Measurements from ENCODE around the gene NIBAN1.
A peak's percentile ranks its signal among the peaks of the same experiment; 100 is the strongest.
"Not testable (repeated sequence)": the region's sequence is repeated elsewhere in the genome, so short reads cannot be mapped to it uniquely, and the experiment has no call there.

Gene NIBAN1, protein sequence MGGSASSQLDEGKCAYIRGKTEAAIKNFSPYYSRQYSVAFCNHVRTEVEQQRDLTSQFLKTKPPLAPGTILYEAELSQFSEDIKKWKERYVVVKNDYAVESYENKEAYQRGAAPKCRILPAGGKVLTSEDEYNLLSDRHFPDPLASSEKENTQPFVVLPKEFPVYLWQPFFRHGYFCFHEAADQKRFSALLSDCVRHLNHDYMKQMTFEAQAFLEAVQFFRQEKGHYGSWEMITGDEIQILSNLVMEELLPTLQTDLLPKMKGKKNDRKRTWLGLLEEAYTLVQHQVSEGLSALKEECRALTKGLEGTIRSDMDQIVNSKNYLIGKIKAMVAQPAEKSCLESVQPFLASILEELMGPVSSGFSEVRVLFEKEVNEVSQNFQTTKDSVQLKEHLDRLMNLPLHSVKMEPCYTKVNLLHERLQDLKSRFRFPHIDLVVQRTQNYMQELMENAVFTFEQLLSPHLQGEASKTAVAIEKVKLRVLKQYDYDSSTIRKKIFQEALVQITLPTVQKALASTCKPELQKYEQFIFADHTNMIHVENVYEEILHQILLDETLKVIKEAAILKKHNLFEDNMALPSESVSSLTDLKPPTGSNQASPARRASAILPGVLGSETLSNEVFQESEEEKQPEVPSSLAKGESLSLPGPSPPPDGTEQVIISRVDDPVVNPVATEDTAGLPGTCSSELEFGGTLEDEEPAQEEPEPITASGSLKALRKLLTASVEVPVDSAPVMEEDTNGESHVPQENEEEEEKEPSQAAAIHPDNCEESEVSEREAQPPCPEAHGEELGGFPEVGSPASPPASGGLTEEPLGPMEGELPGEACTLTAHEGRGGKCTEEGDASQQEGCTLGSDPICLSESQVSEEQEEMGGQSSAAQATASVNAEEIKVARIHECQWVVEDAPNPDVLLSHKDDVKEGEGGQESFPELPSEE

DNA sequence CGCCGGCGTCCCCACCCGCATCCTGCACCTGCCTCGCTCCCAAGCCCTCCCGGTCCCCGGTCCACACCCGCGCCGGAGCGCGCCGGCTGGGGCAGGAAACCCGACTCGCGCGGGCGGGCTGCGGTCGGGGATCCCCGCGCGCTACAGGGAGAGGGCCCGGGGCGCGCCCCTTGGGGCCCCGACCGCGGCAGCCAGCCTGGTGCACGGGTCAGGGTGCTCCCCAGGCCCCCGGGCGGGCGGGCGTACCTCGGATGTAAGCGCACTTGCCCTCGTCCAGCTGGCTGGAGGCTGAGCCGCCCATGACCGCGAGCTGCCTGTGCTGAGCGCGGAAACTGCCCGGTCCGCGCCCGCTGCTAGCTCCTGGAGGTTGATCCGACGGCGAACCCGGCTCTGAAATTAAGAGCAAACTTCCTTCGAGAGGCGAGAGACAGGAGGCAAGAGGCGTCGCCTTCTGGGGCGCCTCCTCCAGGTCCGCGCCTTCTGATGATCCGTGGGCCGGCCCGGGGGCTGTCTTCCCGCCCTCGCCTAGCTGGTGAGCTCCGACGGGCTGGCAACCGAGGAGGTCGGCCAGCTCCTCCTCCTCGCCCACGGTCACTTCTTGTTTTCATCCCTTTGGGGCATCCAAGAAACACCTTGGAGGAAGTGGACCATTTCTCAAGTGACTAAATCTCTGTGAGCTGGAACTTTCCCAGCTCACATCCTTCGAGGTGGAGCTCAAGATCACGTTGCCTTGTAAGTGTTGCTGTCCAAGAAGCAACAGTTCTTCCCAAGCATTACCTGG is at the start of gene NIBAN1:
NIBAN1 (minus strand) TSS at position 453 of the 781 bp plus-strand sequence; CDS start at position 301, 152 bp downstream.
- peak within 1 kb of the TSS; percentile 75 for H3K4me3 ChIP-seq (ENCODE audit: low read depth, low read length)

DNA sequence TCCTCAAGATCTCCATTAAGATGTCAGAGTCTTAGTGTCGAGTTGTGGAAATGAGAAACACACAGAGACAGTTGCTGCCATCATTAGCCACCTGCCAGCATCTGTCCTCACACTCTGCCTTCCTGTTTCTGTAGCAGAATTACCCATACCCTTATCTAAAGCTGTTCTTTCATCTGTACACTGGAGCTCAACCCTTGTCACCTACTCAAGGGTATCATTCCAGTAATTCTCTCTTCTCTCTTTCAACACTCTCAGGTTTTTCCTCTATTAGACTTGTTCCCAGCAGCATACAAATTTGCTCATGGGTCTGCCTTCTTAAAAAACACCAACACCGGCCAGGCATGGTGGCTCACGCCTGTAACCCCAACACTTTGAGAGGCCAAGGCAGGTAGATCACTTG is 43.7 kb upstream of the NIBAN1 start:
- no peak overlapping the region for H3K4me3 ChIP-seq (ENCODE audit: low read depth, low read length)

DNA sequence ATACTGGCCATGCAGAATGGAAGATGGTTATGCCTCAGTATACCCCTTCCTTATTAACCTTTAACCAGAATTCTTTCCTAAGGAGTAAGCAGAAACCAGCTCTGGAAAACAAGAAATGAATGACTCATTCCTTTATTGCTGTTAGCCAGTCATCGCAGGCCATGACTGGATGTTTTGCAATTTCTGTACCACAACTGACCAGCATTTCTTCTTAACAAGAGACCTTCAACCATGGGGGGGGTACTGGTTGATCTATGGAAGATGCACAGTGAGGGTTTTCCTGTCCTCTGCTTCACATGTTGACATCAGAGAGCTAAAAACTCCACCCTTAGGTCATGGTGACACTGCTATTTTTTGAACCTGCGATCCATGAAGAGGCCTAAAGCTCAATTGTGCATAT is 43.0 kb upstream of the NIBAN1 start:
- no peak overlapping the region for H3K4me3 ChIP-seq (ENCODE audit: low read depth, low read length)

DNA sequence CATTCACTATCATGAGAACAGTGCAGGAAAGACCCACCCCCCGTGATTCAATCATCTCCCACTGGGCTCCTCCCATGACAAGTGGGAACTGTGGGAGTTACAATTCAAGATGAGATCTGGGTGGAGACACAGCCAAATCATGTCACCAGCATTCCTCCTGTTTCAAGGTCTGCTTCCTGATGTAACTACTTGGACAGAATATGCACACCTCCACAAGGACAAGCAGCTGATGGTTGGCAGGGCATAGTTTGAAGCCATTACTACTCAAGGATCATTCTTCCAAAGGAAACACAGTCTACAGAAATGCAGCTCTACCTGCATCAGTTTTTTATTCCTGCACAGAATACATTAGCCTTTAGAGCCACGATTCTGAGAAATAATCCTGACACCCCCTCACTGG is 42.6 kb upstream of the NIBAN1 start:
- no peak overlapping the region for H3K4me3 ChIP-seq (ENCODE audit: low read depth, low read length)

DNA sequence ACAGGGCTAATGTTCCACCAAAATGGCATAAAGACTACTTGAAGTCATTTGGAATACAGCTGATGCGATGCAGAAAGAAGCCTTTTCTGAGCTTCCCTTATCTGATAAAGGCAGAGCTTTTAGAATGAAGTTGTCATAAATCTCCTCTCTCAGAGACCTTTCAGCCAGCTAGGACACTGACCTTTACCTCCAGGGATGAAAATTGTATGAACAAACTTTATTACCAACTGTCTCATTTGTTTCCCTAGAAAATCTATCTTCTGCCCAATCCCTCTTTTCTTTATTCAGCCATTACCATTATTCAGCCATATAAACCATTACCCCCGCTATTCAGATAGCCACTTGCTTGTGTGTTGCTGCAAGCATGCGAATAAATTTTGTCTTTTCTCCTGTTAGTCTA is 41.3 kb upstream of the NIBAN1 start:
- no peak overlapping the region for H3K4me3 ChIP-seq (ENCODE audit: low read depth, low read length)

DNA sequence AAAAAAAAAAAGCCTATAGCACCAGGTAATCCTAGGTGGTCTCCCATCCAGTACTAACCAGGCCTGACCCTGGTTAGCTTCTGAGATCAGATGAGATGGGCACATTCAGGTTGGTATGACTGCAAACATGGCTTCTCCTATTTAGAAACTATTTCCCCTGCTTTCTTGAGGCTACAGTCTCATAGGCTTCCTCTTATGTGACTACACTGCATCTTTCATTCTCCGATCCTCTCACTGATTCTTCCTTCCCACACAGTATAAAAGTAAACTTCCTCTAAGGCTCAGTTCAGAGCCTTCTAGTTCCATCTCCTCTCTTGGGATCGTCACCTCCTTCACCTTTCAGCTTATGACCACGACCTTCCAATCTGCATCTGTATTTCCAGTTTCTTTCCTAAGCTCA is 40.6 kb upstream of the NIBAN1 start:
- H3K4me3 ChIP-seq (ENCODE audit: low read depth, low read length) = no peak overlapping the region

DNA sequence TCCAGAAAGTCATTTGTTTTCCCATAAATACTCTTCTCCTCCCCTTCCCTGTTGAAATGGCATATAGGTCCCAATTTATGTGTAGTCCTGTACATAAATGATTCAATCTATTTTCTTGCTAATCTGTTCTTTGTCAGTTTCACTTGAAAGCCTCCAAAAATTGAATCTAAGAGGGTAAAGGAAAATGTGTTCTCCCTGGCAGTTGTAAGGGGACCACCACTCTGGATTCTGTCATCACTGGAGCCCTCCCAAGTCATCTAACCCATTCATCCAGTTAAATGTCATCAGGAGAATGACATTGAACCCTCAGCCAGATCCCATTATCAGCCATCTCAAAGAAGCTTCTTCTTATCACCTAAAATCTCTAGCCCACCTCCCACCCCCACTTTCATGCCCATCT is 36.1 kb upstream of the NIBAN1 start:
- no peak overlapping the region for H3K4me3 ChIP-seq (ENCODE audit: low read depth, low read length)

DNA sequence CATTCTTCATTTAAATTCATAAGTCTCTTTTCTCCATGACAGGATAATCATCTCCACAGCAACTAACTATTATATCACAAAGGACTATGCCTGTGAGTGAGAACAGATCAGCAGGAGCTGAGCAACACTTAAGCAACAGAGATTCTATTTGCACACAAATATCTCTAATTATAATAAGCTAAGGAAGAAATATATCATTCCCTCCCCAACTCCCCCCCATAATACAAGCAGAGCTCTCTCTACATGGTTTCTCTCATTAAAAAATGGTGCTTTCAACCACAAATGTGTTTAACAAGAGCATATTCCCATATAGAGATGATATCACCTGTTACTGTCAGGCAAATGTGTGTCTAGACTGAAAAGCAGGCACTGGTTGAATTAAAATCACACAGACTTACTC is 34.5 kb upstream of the NIBAN1 start:
- H3K4me3 ChIP-seq (ENCODE audit: low read depth, low read length) = no peak overlapping the region

DNA sequence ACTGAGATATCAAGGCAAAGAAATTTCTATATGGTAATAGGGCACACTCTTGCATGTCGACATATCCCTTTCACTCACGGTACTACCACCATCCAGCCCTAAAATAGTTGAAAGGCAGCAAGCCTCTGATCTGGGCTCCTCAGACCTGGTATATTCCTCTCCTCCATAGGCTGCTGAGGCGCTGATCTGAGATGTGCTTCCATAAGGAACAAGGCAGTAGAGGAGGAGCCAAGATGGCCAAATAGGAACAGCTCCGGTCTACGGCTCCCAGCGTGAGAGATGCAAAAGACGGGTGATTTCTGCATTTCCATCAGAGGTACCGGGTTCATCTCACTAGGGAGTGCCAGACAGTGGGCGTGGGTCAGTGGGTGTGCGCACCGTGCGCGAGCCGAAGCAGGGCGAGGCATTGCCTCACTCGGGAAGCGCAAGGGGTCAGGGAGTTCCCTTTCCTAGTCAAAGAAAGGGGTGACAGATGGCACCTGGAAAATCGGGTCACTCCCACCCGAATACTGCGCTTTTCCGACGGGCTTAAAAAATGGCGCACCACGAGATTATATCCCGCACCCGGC is 27.1 kb upstream of the NIBAN1 start:
- H3K4me3 ChIP-seq (ENCODE audit: low read depth, low read length) = not testable (repeated sequence)

DNA sequence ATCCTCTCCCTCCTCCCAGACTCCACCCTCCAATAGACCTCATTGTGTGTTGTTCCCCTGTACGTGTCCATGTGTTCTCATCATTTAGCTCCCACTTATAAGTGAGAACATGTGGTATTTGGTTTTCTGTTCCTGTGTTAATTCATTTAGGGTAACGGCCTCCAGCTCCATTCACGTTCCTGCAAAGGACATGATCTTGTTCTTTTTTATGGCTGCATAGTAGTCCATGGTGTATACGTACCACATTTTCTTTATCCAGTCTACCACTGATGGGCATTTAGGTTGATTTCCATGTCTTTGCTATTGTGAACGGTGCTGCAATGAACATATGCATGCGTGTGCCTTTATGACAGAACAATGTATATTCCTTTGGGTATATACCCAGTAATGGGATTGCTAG is 25.7 kb upstream of the NIBAN1 start:
- not testable (repeated sequence) for H3K4me3 ChIP-seq (ENCODE audit: low read depth, low read length)

DNA sequence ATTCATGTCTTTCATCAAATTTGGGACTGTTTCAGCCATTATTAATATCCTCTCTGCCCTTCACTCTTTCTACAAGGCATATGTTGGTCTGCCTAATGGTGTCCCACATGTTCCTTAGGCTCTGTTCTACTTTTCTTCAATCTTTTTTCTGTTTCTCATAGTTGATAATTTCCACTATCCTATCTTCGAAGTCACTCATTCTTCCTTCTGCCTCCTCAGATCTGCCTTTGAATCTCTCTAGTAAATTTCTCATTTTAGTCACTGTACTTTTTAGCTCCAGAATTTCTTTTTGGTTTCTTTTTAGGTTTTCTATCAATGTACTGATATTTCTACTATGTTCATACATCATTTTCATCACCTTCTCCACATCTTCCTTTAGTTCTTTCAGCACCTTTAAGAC is 20.0 kb upstream of the NIBAN1 start:
- no peak overlapping the region for H3K4me3 ChIP-seq (ENCODE audit: low read depth, low read length)

DNA sequence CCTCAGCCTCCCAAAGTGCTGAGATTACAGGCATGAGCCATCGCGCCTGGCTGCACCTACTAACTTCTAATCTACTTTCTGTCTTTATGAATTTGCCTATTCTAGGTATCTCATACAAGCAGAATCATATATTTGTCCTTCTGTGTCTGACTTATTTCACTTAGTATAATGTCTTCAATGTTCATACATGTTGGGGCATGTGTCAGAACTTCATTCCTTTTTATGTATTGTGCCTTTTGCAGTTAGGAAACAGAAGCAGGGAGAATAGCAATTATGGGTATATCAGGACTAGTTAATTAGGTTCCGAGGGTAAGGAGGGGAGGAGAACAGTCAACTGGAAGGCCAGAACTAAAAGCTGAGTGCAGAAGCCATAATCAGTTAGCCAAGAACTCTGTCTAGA is 18.0 kb upstream of the NIBAN1 start:
- no peak overlapping the region for H3K4me3 ChIP-seq (ENCODE audit: low read depth, low read length)

DNA sequence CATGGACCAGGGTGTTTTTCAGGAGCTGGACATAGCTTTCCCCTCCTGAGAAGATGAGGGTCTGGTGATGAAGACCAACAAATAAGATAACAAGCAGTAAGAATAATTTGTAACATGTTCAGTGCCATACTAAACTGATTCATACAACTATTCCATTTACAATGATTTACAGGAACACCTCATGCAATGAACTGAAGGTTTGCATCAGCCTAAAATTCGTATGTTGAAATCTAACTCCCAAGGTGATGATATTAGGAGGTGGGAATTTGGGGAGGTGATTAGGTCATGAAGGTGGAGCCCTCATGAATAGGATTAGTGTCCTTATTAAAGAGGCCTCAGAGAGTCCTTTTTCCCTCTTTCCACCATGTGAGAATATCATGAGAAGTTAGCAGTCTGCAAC is 15.9 kb upstream of the NIBAN1 start:
- H3K4me3 ChIP-seq (ENCODE audit: low read depth, low read length) = no peak overlapping the region

DNA sequence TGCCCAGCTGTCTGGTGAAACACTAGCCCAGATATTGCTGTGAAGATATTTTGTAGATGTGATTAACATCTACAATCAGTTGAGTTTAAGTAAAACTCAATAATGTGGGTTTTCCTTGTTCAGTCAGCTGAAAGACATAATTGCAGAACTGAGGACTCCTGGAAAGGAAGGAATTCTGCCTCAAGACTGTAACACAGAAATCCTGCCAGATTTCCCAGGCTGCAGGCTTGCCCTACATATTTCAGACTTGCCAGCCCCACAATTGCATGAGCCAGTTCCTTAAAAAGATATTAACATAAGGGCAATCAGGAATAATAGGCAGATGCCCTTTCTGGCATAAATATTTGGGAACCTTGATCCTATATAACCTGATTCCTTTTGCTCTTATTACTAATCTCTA is 14.2 kb upstream of the NIBAN1 start:
- no peak overlapping the region for H3K4me3 ChIP-seq (ENCODE audit: low read depth, low read length)

DNA sequence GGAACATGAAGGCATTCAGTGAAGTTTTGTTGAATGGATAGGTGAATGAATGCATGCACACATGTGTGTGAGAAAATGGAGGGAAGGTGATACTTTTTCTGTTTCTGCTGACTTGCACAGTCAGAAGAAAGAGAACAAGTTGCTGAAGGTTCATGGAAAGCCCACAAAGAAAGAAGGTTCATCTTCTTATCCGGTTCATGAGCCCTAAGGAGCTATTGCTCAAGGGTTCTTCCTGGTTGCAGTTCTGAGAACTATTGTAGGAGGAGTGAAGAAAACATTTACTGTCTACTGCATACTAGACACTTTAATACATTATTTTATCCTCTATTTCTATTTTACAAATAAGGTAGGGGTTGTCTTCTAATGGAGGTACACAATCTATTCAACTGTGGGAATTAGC is 13.4 kb upstream of the NIBAN1 start:
- no peak overlapping the region for H3K4me3 ChIP-seq (ENCODE audit: low read depth, low read length)

DNA sequence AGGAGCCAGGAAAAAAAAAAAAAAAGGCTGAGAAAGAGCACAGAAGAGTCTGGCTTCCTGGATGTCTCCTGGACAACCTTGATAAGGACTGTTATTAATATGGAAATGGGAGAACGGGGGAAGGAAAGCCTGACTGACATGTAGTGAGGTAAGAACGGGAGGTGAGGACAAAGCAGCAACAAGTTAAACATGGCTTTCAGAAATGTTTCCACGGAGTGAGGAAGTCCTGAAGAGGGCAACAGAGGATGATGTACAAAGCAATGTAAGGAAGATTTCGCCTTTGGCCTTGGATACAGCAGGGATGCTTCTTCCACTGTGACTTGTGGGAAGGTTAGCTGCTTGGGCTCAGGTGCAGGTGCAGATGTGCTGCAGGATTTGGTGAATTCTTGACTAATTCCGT is 11.9 kb upstream of the NIBAN1 start:
- H3K4me3 ChIP-seq (ENCODE audit: low read depth, low read length) = no peak overlapping the region

DNA sequence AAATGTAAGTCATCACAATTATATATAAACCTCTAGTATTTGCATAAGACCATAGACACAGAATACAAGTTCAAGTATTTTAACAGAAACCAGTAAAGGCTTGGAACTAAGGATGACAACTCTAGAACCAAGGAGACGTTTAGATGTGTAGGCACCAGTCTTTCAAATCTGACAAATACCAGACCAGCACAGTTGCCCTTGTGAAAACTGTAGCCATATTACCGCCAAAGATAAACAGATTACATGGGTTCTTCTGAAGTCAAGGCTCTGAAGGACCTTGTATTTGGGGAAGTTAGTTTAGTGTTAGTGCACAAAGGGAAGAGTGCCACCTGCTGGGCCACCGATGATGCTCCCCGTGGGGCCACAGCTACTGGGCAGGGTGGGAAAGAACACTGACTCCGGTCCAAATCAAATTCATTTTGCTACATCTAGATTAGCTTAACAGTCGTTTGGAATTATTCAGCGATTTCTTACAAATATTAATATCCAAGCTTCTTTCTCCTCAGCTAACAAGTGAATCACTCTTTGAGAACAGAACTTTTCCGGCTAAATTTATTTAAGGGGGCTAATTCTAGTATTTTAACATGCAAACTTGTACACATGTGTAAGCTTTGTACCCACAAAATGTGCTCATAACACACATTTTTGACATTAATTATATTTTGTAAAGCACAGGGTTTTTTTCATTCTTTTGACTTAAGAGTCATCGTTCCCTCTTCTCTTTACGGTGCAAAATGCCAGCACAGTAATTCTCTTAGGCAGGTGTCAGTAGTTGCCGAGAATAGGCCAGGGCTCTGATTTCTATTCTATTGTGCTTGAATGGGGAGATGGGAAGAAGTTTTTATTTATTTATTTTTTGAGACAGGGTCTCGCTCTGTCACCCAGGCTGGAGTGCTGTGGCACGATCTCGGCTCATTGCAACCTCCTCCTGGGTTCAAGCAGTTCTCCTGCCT is 8.0 kb upstream of the NIBAN1 start:
- H3K4me3 ChIP-seq (ENCODE audit: low read depth, low read length) = no peak overlapping the region

DNA sequence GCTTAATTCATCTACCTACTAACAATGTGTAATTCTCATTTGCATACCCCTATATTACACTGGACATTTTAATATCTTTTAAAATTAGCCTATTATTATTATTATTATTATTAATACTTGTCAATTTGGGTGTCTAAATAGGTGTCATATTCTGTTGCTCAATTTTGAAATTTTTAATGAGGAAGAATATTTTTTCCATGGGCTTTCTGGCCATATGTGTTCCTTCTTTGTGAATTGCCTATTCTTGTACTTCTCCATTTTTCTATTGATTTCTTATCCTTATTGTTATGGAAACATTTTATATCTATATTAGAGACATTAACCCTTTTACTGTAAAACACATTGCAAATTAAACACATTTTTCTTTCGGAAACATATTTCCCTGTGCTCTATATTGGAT is 6.4 kb upstream of the NIBAN1 start:
- no peak overlapping the region for H3K4me3 ChIP-seq (ENCODE audit: low read depth, low read length)

DNA sequence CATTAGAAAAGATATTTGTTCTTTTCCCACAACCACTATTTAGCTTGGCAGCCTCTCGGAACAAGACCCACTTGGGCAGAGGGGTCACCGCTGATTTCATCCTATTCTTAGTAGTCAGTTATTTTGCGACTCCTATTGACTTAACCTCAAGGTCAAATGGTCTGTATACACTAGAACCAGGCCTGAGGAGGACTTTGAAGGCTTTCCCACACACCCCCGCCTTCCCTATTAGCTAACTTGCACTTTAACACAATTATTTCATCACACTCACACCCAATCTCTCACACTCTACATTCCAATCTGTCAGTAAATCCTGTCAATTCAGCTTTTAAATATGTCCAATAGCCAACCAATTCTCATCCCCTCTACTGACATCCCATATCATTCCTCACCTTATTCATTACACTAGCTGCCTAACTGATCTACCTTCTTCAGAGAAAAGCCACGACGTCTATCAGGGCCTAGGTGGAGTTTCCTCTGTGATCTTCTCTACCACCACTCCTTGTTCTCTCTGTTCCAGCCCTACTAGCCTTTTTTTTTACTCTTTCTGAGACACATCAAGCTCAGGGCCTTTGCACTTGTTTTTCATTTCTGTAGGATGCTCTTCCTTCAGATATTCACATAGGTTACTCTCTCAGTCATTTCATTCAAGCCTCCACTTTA is 1.0 kb upstream of the NIBAN1 start:
- no peak overlapping the region for H3K4me3 ChIP-seq (ENCODE audit: low read depth, low read length)

DNA sequence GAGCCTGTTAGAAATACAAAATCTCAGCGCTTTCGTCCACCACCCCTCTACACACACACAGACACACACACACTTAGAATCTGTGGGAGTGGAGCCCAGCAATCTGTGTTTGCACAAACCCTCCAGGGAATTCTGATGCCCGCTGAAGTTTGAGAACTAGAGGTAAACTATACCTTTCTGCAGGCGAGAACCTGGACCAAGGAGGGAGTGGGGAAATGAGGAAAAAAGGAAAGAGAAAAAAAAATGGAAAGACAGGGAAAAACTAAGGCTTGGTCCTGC is 468 bp upstream of the NIBAN1 start:
- H3K4me3 ChIP-seq (ENCODE audit: low read depth, low read length) = peak overlapping the region; percentile 75
